ENCODE measurements around the gene ALOX15.

DNA sequence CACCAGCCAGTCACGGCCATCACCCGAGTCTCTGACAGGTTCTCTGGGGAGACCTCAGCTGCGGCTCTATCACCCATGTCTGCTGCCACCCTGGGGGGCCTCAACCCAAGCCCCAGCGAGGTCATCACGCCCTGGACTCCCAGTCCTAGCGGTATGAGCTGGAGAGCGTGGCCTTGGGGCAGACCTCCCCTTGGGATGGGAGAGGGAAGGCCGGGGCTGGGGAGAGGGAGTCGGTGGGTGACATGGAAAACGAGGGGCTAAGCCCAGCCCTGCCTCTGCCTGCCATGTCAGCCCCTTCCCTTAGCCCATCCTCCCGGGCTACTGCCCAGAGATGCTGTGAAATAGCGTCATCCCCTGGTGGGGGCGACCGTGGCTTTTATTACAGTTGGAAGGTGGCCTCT is 48.5 kb downstream of the ALOX15 start:
- TF ChIP-seq ZZZ3 (IDR thresholded peaks at IDR 0.05; ENCODE audit: control insufficient read depth, insufficient read length, low read depth) = no peak
- TF ChIP-seq, protein P1, sequence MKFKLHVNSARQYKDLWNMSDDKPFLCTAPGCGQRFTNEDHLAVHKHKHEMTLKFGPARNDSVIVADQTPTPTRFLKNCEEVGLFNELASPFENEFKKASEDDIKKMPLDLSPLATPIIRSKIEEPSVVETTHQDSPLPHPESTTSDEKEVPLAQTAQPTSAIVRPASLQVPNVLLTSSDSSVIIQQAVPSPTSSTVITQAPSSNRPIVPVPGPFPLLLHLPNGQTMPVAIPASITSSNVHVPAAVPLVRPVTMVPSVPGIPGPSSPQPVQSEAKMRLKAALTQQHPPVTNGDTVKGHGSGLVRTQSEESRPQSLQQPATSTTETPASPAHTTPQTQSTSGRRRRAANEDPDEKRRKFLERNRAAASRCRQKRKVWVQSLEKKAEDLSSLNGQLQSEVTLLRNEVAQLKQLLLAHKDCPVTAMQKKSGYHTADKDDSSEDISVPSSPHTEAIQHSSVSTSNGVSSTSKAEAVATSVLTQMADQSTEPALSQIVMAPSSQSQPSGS (IDR thresholded peaks at IDR 0.05; ENCODE audit: low read length) = no peak
- no peak for TF ChIP-seq RUNX3 (IDR thresholded peaks at IDR 0.05; ENCODE audit: low read length)
- TF ChIP-seq, protein P2, sequence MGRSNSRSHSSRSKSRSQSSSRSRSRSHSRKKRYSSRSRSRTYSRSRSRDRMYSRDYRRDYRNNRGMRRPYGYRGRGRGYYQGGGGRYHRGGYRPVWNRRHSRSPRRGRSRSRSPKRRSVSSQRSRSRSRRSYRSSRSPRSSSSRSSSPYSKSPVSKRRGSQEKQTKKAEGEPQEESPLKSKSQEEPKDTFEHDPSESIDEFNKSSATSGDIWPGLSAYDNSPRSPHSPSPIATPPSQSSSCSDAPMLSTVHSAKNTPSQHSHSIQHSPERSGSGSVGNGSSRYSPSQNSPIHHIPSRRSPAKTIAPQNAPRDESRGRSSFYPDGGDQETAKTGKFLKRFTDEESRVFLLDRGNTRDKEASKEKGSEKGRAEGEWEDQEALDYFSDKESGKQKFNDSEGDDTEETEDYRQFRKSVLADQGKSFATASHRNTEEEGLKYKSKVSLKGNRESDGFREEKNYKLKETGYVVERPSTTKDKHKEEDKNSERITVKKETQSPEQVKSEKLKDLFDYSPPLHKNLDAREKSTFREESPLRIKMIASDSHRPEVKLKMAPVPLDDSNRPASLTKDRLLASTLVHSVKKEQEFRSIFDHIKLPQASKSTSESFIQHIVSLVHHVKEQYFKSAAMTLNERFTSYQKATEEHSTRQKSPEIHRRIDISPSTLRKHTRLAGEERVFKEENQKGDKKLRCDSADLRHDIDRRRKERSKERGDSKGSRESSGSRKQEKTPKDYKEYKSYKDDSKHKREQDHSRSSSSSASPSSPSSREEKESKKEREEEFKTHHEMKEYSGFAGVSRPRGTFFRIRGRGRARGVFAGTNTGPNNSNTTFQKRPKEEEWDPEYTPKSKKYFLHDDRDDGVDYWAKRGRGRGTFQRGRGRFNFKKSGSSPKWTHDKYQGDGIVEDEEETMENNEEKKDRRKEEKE (IDR thresholded peaks at IDR 0.05) = no peak
- TF ChIP-seq CREB1 (IDR thresholded peaks at IDR 0.05; ENCODE audit: low read depth) = no peak
- TF ChIP-seq EZH2 (IDR thresholded peaks at IDR 0.05; ENCODE audit: borderline replicate concordance, control insufficient read depth, low read depth, low read length) = no peak
- no peak for TF ChIP-seq POLR2A (IDR thresholded peaks at IDR 0.05; ENCODE audit: low read depth, low read length)
- TF ChIP-seq SUPT20H (IDR thresholded peaks at IDR 0.05; ENCODE audit: borderline replicate concordance, control insufficient read depth, low read depth, low read length) = no peak
- TF ChIP-seq, protein P3, sequence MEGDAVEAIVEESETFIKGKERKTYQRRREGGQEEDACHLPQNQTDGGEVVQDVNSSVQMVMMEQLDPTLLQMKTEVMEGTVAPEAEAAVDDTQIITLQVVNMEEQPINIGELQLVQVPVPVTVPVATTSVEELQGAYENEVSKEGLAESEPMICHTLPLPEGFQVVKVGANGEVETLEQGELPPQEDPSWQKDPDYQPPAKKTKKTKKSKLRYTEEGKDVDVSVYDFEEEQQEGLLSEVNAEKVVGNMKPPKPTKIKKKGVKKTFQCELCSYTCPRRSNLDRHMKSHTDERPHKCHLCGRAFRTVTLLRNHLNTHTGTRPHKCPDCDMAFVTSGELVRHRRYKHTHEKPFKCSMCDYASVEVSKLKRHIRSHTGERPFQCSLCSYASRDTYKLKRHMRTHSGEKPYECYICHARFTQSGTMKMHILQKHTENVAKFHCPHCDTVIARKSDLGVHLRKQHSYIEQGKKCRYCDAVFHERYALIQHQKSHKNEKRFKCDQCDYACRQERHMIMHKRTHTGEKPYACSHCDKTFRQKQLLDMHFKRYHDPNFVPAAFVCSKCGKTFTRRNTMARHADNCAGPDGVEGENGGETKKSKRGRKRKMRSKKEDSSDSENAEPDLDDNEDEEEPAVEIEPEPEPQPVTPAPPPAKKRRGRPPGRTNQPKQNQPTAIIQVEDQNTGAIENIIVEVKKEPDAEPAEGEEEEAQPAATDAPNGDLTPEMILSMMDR (IDR thresholded peaks at IDR 0.05 in 2 of 3, conservative IDR thresholded peaks at IDR 0.05 in 1 of 3; ENCODE audit: control insufficient read depth in 2 of 3, extremely low read depth in 1 of 3, insufficient read depth in 1 of 3, low read depth in 3 of 3, low read length in 3 of 3) = no peak
- TF ChIP-seq, protein P4, sequence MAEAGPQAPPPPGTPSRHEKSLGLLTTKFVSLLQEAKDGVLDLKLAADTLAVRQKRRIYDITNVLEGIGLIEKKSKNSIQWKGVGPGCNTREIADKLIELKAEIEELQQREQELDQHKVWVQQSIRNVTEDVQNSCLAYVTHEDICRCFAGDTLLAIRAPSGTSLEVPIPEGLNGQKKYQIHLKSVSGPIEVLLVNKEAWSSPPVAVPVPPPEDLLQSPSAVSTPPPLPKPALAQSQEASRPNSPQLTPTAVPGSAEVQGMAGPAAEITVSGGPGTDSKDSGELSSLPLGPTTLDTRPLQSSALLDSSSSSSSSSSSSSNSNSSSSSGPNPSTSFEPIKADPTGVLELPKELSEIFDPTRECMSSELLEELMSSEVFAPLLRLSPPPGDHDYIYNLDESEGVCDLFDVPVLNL (IDR thresholded peaks at IDR 0.05; ENCODE audit: low read depth, low read length) = no peak
